ENCODE data around the gene FHOD3. TPM values are rescaled to one million over a fixed set of nuclear protein-coding genes. Genes with fewer than 3 reads are reported as not detected.

The FHOD3 gene
- total RNA-seq, 1 donor = 3.0 TPM

DNA sequence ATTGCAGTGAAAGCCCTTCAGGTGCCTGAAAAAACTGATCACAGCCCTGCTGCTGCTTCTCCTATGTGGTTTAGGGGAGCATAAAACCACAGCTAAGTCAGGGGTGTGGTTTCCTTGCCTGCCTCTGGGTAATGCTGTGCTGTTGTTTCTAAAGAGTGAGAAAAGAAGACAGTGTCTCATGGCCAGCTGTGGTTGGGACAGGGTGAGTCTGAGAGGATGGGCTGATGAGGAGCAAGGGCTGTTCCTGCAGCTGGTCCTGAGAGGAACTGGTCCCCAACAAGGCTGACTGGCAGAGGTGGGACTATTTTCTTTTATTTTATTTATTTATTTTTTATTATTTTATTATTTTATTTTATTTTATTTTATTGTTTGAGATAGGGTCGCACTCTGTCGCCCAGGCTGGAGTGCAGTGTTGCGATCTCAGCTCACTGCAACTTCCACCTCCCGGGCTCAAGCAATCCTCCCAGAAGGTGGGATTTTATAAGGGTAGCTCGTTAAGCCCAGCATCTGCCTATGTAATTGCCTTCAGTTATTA lies 236.7 kb downstream of the FHOD3 start:
- TF ChIP-seq, protein P1, sequence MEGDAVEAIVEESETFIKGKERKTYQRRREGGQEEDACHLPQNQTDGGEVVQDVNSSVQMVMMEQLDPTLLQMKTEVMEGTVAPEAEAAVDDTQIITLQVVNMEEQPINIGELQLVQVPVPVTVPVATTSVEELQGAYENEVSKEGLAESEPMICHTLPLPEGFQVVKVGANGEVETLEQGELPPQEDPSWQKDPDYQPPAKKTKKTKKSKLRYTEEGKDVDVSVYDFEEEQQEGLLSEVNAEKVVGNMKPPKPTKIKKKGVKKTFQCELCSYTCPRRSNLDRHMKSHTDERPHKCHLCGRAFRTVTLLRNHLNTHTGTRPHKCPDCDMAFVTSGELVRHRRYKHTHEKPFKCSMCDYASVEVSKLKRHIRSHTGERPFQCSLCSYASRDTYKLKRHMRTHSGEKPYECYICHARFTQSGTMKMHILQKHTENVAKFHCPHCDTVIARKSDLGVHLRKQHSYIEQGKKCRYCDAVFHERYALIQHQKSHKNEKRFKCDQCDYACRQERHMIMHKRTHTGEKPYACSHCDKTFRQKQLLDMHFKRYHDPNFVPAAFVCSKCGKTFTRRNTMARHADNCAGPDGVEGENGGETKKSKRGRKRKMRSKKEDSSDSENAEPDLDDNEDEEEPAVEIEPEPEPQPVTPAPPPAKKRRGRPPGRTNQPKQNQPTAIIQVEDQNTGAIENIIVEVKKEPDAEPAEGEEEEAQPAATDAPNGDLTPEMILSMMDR (IDR thresholded peaks at IDR 0.05; ENCODE audit: insufficient read depth, low read length) = no peak
- no peak for DNase-seq (ENCODE audit: low read depth)
- H3K4me3 ChIP-seq (ENCODE audit: low read depth, low read length) = no peak overlapping the region

DNA sequence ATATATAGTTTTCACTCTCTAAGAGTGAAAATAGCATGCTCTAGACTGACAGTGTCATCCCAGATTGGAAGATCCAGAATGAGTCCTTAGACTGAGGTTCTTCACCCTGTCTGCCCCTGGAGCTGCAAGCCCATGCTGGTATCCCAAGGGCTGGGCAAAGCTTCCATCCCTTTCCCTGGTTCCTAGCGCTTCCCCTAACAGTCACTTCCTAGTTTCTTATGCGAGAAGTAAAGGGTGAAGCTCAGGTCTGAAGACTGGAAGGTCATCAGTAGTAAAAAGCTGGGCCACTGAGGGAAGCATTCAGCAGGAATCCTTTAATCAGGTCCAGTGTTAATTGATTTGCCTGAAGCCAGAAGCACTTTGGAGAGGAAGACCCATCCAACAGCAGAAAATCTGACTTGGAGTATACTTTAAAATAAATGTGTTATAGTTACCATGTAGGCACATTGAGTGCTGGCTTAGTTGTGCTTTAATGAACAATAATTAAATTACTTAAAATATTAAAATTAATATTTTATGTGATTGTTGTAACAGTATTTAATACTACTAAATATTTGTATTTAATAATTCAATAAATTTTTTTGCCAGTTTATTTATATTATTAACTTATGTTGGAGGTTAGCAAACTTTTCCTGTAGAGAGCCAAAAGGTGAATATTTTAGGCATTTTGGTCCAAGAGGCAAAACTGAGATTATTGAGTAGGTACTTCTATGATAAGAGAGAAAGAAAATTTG lies 237.9 kb downstream of the FHOD3 start:
- TF ChIP-seq, protein P1 (IDR thresholded peaks at IDR 0.05; ENCODE audit: insufficient read depth, low read length) = no peak
- DNase-seq (ENCODE audit: low read depth) = no peak

DNA sequence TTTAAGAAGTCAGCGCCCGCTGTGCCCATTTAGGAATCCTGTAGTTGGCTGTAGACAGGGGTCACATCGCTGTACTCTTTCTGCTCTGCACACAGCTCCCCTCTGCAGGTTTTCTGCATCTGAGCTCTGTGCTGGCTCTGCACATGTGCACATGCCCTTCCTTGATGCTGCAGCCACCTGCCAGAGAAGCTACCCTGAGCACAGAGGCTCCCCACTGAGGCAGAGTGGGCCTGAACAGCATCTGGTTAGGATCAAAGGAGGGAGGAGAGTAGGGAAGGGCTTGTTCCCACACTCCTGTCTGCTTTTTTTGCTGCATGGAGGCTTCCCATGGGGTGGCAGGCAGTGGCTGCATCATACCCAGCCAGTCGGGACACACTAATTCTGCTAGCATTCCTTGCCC lies 238.9 kb downstream of the FHOD3 start:
- TF ChIP-seq, protein P1 (IDR thresholded peaks at IDR 0.05; ENCODE audit: insufficient read depth, low read length) = no peak
- no peak overlapping the region for H3K4me3 ChIP-seq (ENCODE audit: low read depth, low read length)
- no peak for DNase-seq (ENCODE audit: low read depth)

More for the DNA sequence above, 237.9 kb downstream of the FHOD3 start:
- H3K4me3 ChIP-seq (ENCODE audit: low read depth, low read length) = no peak overlapping the region

DNA sequence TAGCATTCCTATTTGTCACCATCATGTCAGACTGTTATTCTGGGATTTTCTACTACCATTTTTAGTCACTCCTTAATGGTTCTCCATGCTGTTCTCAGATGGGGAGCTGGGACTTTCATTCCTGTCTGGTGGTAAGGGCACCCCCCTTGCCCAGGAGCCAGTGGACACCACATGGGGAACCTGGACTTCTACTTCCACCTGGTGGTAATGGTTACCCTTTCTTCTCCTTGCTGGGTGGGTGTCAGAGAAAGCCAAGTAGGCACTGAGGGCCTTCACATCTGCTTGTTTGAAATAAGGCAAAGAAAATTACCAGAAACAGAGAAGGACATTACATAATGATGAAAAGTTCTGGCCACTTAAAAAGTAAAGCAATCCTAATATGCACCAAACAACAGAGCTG lies 239.8 kb downstream of the FHOD3 start:
- DNase-seq (ENCODE audit: low read depth) = no peak
- TF ChIP-seq, protein P1 (IDR thresholded peaks at IDR 0.05; ENCODE audit: insufficient read depth, low read length) = no peak
- no peak overlapping the region for H3K4me3 ChIP-seq (ENCODE audit: low read depth, low read length)

DNA sequence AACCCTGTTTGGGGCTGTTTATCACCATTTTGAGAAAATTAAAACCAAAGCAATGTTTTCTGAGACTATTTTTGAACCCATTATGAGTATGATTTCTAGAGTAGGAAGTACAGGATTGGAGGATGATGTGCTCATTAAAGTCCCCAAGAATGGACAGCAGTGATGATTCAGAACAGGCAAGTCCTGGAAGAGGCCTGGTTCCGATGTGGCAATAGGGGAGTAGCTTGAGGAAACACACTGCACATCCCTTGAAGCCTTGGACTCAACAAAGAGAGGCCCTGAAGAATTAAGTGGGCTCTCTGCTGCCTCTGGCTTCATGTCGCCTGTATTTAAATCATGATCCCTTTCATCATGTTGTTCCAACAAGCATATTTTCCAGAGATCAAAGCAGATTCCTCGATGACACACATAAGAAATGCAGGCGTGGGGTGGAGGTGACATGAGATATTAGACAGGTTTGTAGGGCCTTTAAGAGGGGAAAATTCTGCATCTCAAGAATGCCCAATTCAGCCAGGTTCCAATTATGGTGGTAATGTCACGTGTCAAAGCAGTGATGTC lies 242.2 kb downstream of the FHOD3 start:
- TF ChIP-seq, protein P1 (IDR thresholded peaks at IDR 0.05; ENCODE audit: insufficient read depth, low read length) = no peak
- H3K4me3 ChIP-seq (ENCODE audit: low read depth, low read length) = no peak overlapping the region
- peak; percentile 12 for DNase-seq (ENCODE audit: low read depth)

DNA sequence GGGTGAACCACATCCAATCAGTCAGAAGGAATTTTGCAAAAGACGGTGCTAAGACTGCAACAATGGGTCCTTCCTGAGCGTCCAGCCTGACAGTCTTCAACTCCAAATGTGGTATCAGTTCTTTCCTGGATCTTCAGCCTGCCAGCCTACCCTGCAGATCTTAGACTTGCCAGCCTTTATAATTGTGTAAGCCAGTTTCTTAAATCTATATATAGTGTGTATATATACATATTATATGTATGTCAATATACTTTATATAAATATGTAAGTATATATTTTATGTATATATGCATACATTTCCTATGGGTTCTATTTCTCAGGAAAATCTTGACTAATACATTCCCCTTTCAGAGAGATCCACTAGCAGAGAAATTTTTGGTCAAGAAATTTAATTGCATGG lies 245.5 kb downstream of the FHOD3 start:
- TF ChIP-seq, protein P1 (IDR thresholded peaks at IDR 0.05; ENCODE audit: insufficient read depth, low read length) = no peak
- no peak overlapping the region for H3K4me3 ChIP-seq (ENCODE audit: low read depth, low read length)
- DNase-seq (ENCODE audit: low read depth) = no peak
